Stimulated activated CD8-positive, alpha-beta memory T cell treated with anti-CD3 and anti-CD28 coated beads, Interleukin-7, amount 100 ng/mL, for 1 hour (primary cell): Measurements from ENCODE around the gene GUK1.
"Not testable (repeated sequence)": the region's sequence is repeated elsewhere in the genome, so short reads cannot be mapped to it uniquely, and the experiment has no call there.

Experiments used
- DNase-seq, 2 donors: peaks; one replicate each; pipeline ENCODE4 v3.0.0-alpha.2; 2020; ENCODE audit warnings: low read depth in 2 of 2

The GUK1 gene

DNA sequence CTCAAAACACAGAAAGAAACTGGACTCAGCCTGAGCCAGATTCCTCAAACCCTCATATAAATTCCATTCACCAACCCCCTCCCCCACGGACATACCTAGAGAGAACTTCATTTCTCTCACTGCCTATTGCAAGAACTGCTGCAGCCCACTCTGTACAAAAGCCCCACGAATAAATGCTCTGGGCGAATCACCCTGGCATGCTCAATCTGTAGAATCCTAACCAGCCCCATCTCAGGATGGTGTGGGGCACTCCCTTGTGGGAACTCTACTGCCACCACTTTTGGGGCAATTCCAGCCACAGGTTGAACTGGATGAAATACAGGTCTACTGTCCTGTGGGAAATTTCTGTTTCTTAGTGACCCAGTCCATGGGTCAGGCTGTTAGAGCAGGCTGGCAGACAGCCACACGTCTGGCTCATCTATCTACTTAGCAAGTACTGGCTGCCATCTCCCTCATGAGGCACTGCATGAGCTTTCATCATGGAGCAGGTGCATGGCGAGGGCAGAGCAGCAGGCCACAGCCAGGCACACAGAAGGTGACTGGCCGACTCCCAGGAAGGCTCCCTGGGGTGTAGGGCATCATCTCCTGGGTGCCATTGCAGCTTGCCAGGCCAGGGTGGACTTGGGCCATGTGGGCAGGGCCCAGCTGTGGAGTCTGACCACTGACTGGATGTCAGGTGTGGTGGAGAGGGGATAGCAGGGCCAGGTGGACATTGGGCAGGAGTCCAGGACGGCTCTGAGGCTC, 35.4 kb upstream of the GUK1 start:
- DNase-seq: no peak

GRCh38 chr1:228105270-228105995, 34.6 kb upstream of the GUK1 start:
- no peak for DNase-seq

DNA sequence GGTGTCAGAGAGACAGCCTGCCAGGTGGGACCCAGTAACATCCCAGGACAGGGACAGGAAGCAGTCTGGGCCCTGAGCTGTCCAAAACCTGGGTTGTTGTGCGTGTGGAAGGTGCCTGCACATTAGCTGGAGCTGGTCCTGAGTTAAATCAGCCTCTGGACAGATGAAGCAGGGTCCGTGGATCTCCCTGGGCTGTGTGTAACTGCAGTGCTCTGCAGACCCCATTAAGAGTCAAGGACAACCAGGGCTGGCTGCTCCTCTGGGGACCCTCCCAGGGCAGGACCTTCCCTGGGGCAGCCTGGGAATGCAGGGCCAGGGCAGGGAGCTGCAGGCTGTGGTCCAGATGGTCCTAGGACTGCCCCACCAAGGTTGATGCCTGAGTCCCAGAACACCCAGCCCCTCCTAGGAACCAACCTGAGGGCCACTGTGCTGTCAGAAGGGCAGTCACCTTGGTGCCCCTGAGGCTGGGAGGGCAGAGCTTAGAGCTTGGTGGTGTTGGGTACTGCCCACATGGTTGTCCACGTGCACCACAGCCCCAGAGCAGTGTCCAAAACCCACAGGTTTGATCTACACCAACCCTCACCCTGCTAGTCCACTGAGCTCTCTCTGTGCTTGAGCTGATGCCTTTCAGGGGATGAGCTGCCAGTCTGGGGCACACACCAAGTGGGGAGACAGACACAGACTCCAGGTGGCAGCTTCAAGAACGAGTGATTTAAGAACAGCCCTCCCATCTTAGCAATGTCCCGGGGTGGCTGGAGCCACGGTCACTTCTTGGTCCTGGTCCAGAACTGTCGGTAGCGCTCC, 33.9 kb upstream of the GUK1 start:
- no peak for DNase-seq

DNA sequence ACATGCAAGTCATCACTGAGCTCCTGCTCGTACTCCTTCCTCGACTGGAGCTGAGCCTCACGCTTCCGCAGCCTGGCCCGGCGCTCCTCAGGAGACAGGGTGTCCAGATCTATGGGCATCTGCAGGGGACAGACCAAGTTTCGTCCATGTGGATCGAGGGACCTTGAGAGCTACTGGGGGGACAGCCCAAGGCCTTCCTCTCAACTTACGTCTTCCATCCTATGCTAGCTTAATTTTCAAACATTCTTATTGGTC, 33.4 kb upstream of the GUK1 start:
- DNase-seq: no peak

DNA sequence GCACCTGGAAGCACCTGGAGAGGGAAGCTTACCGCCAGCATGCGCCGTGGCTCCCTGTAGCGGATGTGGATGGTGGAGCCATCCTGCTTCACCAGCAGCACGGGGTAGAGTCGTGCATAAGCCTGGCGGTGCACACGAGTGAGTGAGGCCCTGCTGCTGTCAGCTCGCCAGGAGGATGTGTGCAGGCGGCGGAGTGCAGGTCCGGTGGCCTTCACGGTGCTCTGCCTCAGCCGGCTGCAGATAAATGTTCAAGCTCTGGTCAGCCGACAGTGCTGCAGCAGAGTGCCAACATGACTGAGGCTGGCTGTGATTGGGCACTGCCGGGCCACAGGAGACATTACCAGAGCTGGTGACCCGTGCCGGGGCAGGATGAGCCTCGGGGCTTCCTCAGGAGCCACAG, 32.4 kb upstream of the GUK1 start:
- no peak for DNase-seq

- no peak for DNase-seq
These were observed 31.9 kb upstream of the GUK1 start for GRCh38 chr1:228108055-228108690.

GRCh38 chr1:228108742-228109072, 31.4 kb upstream of the GUK1 start:
- DNase-seq: no peak

- DNase-seq: peak; percentile 99 to 100
These were observed 30.8 kb upstream of the GUK1 start, which contains the start of gene MRPL55 for GRCh38 chr1:228109073-228109961. TSS of gene MRPL55 (minus strand) at chr1:228109299. CDS start at chr1:228108260, 1,039 bp downstream.

- no peak for DNase-seq
These were observed 30.1 kb upstream of the GUK1 start for GRCh38 chr1:228109962-228110488.

- no peak for DNase-seq
These were observed 29.5 kb upstream of the GUK1 start for GRCh38 chr1:228110556-228110955.

DNA sequence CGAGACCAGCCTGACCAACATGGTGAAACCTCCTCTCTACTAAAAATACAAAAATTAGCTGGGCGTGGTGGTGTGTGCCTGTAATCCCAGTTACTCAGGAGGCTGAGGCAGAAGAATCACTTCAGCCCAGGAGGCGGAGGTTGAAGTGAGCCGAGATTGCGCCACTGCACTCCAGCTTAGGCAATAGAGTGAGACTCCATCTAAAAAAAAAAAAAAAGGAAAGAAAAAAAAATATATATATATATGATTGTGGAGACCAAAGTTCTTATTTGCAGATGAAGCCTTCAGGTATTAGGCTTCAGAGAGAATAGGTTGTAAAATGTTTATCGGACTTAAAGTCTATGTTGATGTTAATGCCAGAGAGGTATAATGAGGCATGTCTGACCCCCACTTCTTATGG, 28.8 kb upstream of the GUK1 start:
- not testable (repeated sequence) for DNase-seq

GRCh38 chr1:228112167-228112566, 27.9 kb upstream of the GUK1 start:
- DNase-seq: no peak

DNA sequence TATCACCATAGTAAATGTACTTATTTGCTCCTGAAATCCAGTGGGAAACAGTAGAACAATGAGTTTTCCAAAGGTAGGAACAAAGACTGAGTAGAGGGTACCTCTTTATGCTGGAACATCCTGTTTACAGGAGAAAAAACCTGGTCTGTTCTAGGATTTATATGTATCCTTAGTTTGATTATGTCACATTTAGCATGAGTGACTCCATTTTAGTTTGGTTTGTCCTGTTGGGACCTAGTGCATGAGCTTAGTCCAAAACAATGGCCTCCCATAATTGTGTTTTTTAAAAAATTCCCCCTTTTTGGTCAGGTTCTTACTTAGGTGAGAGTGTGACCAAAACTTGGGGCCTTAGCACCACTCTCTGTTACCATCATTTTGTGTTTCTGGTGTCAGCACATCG, 27.5 kb upstream of the GUK1 start:
- no peak for DNase-seq

GRCh38 chr1:228114827-228115226, 25.3 kb upstream of the GUK1 start:
- DNase-seq: no peak

DNA sequence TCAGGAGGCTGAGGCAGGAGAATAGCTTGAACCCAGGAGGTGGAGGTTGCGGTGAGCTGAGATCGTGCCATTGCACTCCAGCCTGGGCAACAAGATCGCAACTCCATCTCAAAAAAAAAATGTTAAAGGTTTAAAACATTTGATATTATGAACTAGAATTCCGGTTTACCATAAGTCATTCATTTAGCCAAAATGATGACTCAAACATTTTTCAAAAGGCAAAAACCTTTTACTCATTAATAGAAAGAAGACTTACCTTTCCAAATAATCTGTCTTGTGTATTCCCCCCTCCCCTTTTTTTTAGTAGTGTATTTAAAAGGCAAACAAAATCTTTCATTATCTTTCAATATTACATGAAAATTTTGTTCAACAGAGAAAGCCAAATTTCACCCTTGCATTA, 22.7 kb upstream of the GUK1 start:
- no peak for DNase-seq

DNA sequence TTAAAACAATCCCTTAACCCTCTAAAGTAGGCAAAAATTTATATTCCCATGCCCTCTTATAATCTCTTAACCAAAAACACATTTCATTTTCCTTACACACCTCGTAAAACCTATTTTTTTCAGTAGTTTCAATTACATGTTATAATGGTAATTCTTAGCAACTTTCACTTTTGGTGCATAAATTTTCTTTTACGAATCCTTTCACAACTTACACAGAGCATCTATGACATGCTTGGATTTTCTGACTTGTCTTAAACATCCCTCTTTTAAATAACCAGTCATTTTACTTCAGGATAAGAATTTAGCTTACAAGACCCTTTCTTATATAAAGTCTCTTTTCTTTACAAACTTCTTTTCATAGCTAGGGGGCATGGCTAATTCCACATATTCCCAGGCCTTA, 22.0 kb upstream of the GUK1 start:
- no peak for DNase-seq

DNA sequence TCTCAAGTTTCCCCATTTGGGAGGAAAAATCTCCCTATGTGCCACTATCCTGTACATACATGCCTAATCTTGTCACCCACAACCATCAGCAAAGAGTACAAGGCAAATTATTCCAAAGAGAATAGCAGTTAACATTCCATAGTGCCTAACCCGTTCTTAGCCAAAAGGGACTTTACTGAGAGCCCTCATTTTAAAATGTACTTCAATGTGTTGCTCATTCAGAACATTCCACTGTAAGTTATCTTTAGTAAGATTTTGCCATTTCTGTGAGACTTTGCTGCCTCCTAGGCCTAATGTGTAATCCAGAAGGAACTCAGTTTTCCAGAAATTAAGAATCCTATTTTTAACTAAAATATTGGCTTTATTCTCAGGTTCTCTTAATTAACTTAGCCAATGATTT, 19.7 kb upstream of the GUK1 start:
- DNase-seq: no peak

GRCh38 chr1:228120857-228121489, 19.1 kb upstream of the GUK1 start:
- DNase-seq: no peak

DNA sequence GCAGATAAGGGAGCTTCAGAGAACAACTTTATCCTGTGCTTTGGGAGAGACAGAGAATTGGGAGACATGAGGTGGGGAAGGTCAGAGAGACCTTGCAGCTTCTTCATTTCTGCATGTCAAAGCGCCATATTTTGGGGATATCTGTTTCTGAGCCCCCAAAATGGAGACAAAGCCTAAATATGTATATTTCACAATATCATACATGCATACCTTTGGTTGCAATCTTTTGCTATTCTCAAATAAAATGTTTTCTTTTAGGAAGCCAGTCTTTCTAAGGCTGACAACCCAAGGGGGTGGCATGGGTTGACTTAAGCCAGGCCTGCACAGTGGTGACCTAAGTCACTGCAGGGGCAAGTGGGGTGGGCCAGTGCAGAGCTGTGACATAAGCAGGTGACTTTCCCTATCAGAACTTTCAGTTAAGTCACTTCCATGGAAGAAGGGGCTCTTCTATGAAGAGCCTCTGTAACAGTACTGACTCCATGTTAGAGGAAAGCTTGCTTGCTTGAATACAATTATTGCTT, 17.1 kb upstream of the GUK1 start:
- no peak for DNase-seq

GRCh38 chr1:228123505-228123904, 16.6 kb upstream of the GUK1 start:
- no peak for DNase-seq
